Measurements from ENCODE around the gene MAP4.

DNA sequence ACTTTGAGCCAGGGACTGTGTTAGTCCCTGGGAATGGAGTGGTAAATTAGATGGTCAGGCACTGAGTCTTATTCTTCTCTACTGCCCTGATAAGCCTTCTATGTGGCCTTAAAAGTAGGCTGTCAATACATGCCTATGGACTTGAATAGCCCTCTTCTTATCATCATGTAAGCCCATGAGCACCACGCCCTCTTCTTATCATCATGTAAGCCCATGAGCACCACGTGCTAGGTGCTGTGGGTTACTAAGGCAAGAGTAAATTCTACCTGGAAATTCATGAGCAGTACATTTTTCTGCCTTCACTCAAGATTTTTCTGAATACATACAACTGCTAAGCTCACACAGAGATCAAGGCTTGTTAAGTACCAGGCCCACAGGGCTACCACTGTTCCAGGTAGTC lies 144.8 kb downstream of the MAP4 start:
- TF ChIP-seq, protein P1, sequence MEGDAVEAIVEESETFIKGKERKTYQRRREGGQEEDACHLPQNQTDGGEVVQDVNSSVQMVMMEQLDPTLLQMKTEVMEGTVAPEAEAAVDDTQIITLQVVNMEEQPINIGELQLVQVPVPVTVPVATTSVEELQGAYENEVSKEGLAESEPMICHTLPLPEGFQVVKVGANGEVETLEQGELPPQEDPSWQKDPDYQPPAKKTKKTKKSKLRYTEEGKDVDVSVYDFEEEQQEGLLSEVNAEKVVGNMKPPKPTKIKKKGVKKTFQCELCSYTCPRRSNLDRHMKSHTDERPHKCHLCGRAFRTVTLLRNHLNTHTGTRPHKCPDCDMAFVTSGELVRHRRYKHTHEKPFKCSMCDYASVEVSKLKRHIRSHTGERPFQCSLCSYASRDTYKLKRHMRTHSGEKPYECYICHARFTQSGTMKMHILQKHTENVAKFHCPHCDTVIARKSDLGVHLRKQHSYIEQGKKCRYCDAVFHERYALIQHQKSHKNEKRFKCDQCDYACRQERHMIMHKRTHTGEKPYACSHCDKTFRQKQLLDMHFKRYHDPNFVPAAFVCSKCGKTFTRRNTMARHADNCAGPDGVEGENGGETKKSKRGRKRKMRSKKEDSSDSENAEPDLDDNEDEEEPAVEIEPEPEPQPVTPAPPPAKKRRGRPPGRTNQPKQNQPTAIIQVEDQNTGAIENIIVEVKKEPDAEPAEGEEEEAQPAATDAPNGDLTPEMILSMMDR (IDR thresholded peaks at IDR 0.05) = no peak
- TF ChIP-seq POLR2A (IDR thresholded peaks at IDR 0.05) (no peak), POLR2AphosphoS5 (IDR thresholded peaks at IDR 0.05) (peak in 2 of 3 donors; percentile 27 to 73), EP300 (IDR thresholded peaks at IDR 0.05) (no peak)

Data from stomach (tissue), 4 donors.